Calu3 (cell line): Measurements from ENCODE around the gene FASTKD1. TPM values are rescaled to one million over a fixed set of nuclear protein-coding genes. Genes with fewer than 3 reads are reported as not detected.
"Not testable (repeated sequence)": the region's sequence is repeated elsewhere in the genome, so short reads cannot be mapped to it uniquely, and the experiment has no call there.

Source experiments
- BruUV-seq: library from RNA; stranded (reverse); fragments of 400-500 nt; replicated peaks from 2 replicates; lab custom pipeline; 2021; lab: Mats Ljungman, UMichigan
- CTCF ChIA-PET: fragments of 300-600 bp; sonication (Branson Sonifier 250); formaldehyde crosslinking; loops from one replicate; lab custom pipeline; 2022; ENCODE audit warnings: antibody characterized with exemption; lab: Charles Lee
- DNase-seq: peaks from one replicate; pipeline ENCODE4 v3.0.0; 2022
- H3K27ac Mint-ChIP-seq: one replicate; pipeline ENCODE4 v1.8.0; 2022; ENCODE audit warnings: mixed read lengths; ENCODE audit not compliant: unreplicated experiment
- H3K27me3 Mint-ChIP-seq: one replicate; pipeline ENCODE4 v1.8.0; 2022; ENCODE audit warnings: mixed read lengths; ENCODE audit not compliant: unreplicated experiment
- H3K36me3 Mint-ChIP-seq: one replicate; pipeline ENCODE4 v1.8.0; 2022; ENCODE audit warnings: mild to moderate bottlenecking, moderate library complexity, mixed read lengths; ENCODE audit not compliant: insufficient read depth, unreplicated experiment
- H3K4me1 Mint-ChIP-seq: one replicate; pipeline ENCODE4 v1.8.0; 2022; ENCODE audit warnings: mild to moderate bottlenecking, low read depth, mixed read lengths; ENCODE audit not compliant: unreplicated experiment
- H3K4me3 Mint-ChIP-seq: one replicate; pipeline ENCODE4 v1.8.0; 2022; ENCODE audit warnings: mild to moderate bottlenecking, low read depth, moderate library complexity, mixed read lengths; ENCODE audit not compliant: unreplicated experiment
- H3K9me3 Mint-ChIP-seq: one replicate; pipeline ENCODE4 v1.8.0; 2022; ENCODE audit warnings: low read depth, mixed read lengths; ENCODE audit not compliant: unreplicated experiment
- intact Hi-C: fragments of 100-400 bp; cut with micrococcal nuclease; formaldehyde crosslinking; loops from one replicate; pipeline ENCODE4 v1.10.0; 2022; ENCODE audit not compliant: unreplicated experiment
- total RNA-seq: library from RNA; stranded (reverse); gene quantifications from 2 replicates; pipeline ENCODE4 v1.2.3, GENCODE V29; 2022
- TF ChIP-seq, protein P1 (sequence below): fragments of 200-600 bp; IDR thresholded peaks from one replicate; pipeline ENCODE4 v1.8.0; 2022; ENCODE audit warnings: antibody characterized with exemption; ENCODE audit not compliant: unreplicated experiment

Gene FASTKD1
- total RNA-seq, 1 experiment from 2014 or later = 27.0 TPM

GRCh38 chr2:169565686-169566085, 8.0 kb downstream of the FASTKD1 start:
- no peak for DNase-seq
- TF ChIP-seq, protein P1, sequence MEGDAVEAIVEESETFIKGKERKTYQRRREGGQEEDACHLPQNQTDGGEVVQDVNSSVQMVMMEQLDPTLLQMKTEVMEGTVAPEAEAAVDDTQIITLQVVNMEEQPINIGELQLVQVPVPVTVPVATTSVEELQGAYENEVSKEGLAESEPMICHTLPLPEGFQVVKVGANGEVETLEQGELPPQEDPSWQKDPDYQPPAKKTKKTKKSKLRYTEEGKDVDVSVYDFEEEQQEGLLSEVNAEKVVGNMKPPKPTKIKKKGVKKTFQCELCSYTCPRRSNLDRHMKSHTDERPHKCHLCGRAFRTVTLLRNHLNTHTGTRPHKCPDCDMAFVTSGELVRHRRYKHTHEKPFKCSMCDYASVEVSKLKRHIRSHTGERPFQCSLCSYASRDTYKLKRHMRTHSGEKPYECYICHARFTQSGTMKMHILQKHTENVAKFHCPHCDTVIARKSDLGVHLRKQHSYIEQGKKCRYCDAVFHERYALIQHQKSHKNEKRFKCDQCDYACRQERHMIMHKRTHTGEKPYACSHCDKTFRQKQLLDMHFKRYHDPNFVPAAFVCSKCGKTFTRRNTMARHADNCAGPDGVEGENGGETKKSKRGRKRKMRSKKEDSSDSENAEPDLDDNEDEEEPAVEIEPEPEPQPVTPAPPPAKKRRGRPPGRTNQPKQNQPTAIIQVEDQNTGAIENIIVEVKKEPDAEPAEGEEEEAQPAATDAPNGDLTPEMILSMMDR = no peak
- BruUV-seq = no TSS peak
- Mint-ChIP-seq H3K4me3 (no peak overlapping the region), H3K9me3 (no peaks in the 10 kb centered on the region), H3K27me3 (no peaks in the 10 kb centered on the region), H3K4me1 (no peaks in the 10 kb centered on the region), H3K27ac (no peak overlapping the region), H3K36me3 (peaks cover 8% of the 10 kb centered on the region)
- intact Hi-C loops = no loop called here
- CTCF ChIA-PET = interaction anchor here (0.6 kb wide), 1 partner anchor 14 kb away, joined by 3 read pairs; no protein-coding TSS in a partner anchor

GRCh38 chr2:169562519-169562918, 11.1 kb downstream of the FASTKD1 start:
- no peaks in the 10 kb centered on the region for H3K9me3 Mint-ChIP-seq
- H3K36me3 Mint-ChIP-seq = peaks cover 6% of the 10 kb centered on the region
- intact Hi-C loops = no loop called here

GRCh38 chr2:169562084-169562483, 11.6 kb downstream of the FASTKD1 start:
- H3K4me1 Mint-ChIP-seq, BruUV-seq, H3K4me3 Mint-ChIP-seq, H3K9me3 Mint-ChIP-seq, DNase-seq, H3K36me3 Mint-ChIP-seq, intact Hi-C loops, H3K27me3 Mint-ChIP-seq, H3K27ac Mint-ChIP-seq, CTCF ChIA-PET: not testable (repeated sequence)

More at GRCh38 chr2:169562519-169562918, 11.1 kb downstream of the FASTKD1 start:
- DNase-seq = no peak
- Mint-ChIP-seq H3K27ac (no peak overlapping the region), H3K27me3 (no peaks in the 10 kb centered on the region), H3K4me3 (no peak overlapping the region), H3K4me1 (no peaks in the 10 kb centered on the region)
- BruUV-seq = no TSS peak
- CTCF ChIA-PET = no interaction called here
- TF ChIP-seq, protein P1 = no peak

GRCh38 chr2:169561364-169561763, 12.3 kb downstream of the FASTKD1 start:
- peaks cover 6% of the 10 kb centered on the region for H3K36me3 Mint-ChIP-seq
- no peak overlapping the region for H3K4me3 Mint-ChIP-seq
- DNase-seq = no peak
- TF ChIP-seq, protein P1 = no peak
- CTCF ChIA-PET = no interaction called here
- no TSS peak for BruUV-seq
- H3K4me1 Mint-ChIP-seq = no peaks in the 10 kb centered on the region
- intact Hi-C loops = no loop called here
- peak overlapping the region; percentile 58 for H3K27ac Mint-ChIP-seq
- H3K27me3 Mint-ChIP-seq = no peaks in the 10 kb centered on the region
- no peaks in the 10 kb centered on the region for H3K9me3 Mint-ChIP-seq

DNA sequence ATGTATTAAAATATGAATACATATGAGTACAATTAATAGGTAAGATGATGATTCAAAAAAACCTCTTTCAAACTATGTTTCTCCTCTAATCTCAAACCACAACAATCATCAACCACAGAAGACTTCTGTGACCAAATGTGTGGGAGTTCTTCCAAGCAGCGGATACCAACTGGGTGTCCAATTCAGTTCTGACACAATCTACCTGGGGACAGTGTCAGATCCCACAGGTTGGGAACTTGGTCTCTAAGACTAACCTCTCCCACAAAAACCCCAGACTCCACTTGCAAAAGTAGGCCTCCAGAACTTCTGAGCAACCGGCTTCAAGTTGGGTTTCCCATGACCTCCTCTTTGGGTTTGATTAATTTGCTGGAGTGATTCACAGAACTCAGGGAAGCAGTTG, 26.9 kb downstream of the FASTKD1 start:
- intact Hi-C loops = no loop called here
- TF ChIP-seq, protein P1 = no peak
- Mint-ChIP-seq H3K27me3 (no peaks in the 10 kb centered on the region), H3K36me3 (no peaks in the 10 kb centered on the region), H3K9me3 (no peaks in the 10 kb centered on the region), H3K4me1 (no peaks in the 10 kb centered on the region), H3K27ac (no peak overlapping the region), H3K4me3 (no peak overlapping the region)
- DNase-seq = no peak
- BruUV-seq = no TSS peak
- CTCF ChIA-PET = no interaction called here
